DND-41 (cell line): ENCODE measurements around the gene STEAP3.

Experiments used
- CTCF ChIP-seq: IDR thresholded peaks from 2 replicates; pipeline ENCODE4 v1.5.1; 2012; ENCODE audit warnings: borderline replicate concordance, low read length, moderate library complexity, mild to moderate bottlenecking; ENCODE audit not compliant: poor library complexity, severe bottlenecking; ENCODE audit errors: extremely low read depth
- EZH2 ChIP-seq: IDR thresholded peaks from 3 replicates; pipeline ENCODE4 v1.6.1; 2012; ENCODE audit warnings: borderline replicate concordance, low read depth, mild to moderate bottlenecking, moderate library complexity, low read length, inconsistent platforms; ENCODE audit not compliant: severe bottlenecking

GRCh38 chr2:119198240-119198840, 25.3 kb upstream of the STEAP3 start:
- TF ChIP-seq CTCF (no peak), EZH2 (no peak)
